WTC11 (cell line): ENCODE results near the gene MALAT1. TPM values are rescaled to one million over a fixed set of nuclear protein-coding genes. Genes with fewer than 3 reads are reported as not detected.

ENCODE experiments used
- AR ChIP-seq: fragments of 250-450 bp; sonication (Bioruptor Pico); IDR thresholded peaks from 2 replicates; pipeline ENCODE4 v1.9.0; 2021; ENCODE audit warnings: mild to moderate bottlenecking
- ATF2 ChIP-seq: sonication (generic); formaldehyde crosslinking; IDR thresholded peaks from 2 replicates; pipeline ENCODE4 v1.8.1; 2022; ENCODE audit warnings: low read depth, missing genetic modification reagents, borderline replicate concordance
- CDX4 ChIP-seq: fragments of 250-450 bp; sonication (Bioruptor Pico); IDR thresholded peaks from 2 replicates; pipeline ENCODE4 v1.9.0; 2021; ENCODE audit warnings: moderate library complexity, mild to moderate bottlenecking, inconsistent platforms, borderline replicate concordance
- CTCF ChIP-seq: fragments of 200-600 bp; IDR thresholded peaks from 2 replicates; pipeline ENCODE4 v1.8.0; 2022; ENCODE audit warnings: antibody characterized with exemption
- ERG ChIP-seq: fragments of 250-450 bp; sonication (Bioruptor Pico); IDR thresholded peaks from 2 replicates; pipeline ENCODE4 v1.8.0; 2021; ENCODE audit warnings: mild to moderate bottlenecking
- FOXP4 ChIP-seq: sonication (generic); formaldehyde crosslinking; IDR thresholded peaks from 2 replicates; pipeline ENCODE4 v1.8.0; 2022; ENCODE audit warnings: mild to moderate bottlenecking, missing genetic modification reagents
- GTF2I ChIP-seq: fragments of 250-450 bp; sonication (Bioruptor Pico); conservative IDR thresholded peaks from 2 replicates; pipeline ENCODE4 v1.4.0; 2021; ENCODE audit warnings: mild to moderate bottlenecking
- HMGXB4 ChIP-seq: sonication (generic); formaldehyde crosslinking; IDR thresholded peaks from 2 replicates; pipeline ENCODE4 v1.8.1; 2023; ENCODE audit warnings: mild to moderate bottlenecking, moderate library complexity, missing genetic modification reagents
- JUN ChIP-seq: sonication (generic); formaldehyde crosslinking; IDR thresholded peaks from 2 replicates; pipeline ENCODE4 v1.8.0; 2023; ENCODE audit warnings: mild to moderate bottlenecking, missing genetic modification reagents
- KAT7 ChIP-seq: sonication (generic); formaldehyde crosslinking; IDR thresholded peaks from 2 replicates; pipeline ENCODE4 v1.8.1; 2023; ENCODE audit warnings: missing genetic modification reagents, mild to moderate bottlenecking, borderline replicate concordance
- MXD4 ChIP-seq: fragments of 250-450 bp; sonication (Bioruptor Pico); IDR thresholded peaks from 2 replicates; pipeline ENCODE4 v1.8.0; 2021; ENCODE audit warnings: mild to moderate bottlenecking, moderate library complexity, borderline replicate concordance
- NFATC4 ChIP-seq: fragments of 250-450 bp; sonication (Bioruptor Pico); IDR thresholded peaks from 2 replicates; pipeline ENCODE4 v1.9.0; 2021; ENCODE audit warnings: mild to moderate bottlenecking
- NFE2L1 ChIP-seq: sonication (generic); formaldehyde crosslinking; IDR thresholded peaks from 2 replicates; pipeline ENCODE4 v1.8.1; 2023; ENCODE audit warnings: missing genetic modification reagents
- NR1H2 ChIP-seq: sonication (generic); formaldehyde crosslinking; IDR thresholded peaks from 2 replicates; pipeline ENCODE4 v1.9.0; 2021; ENCODE audit warnings: mild to moderate bottlenecking, moderate library complexity, missing genetic modification reagents
- PRRX2 ChIP-seq: fragments of 250-450 bp; sonication (Bioruptor Pico); IDR thresholded peaks from 2 replicates; pipeline ENCODE4 v1.8.0; 2021; ENCODE audit warnings: mild to moderate bottlenecking
- RELA ChIP-seq: sonication (generic); formaldehyde crosslinking; IDR thresholded peaks from 2 replicates; pipeline ENCODE4 v1.8.1; 2022; ENCODE audit warnings: missing genetic modification reagents, mild to moderate bottlenecking, borderline replicate concordance
- SMAD4 ChIP-seq: sonication (generic); formaldehyde crosslinking; IDR thresholded peaks from 2 replicates; pipeline ENCODE4 v1.8.0; 2022; ENCODE audit warnings: mild to moderate bottlenecking, missing genetic modification reagents
- TP53 ChIP-seq: sonication (generic); formaldehyde crosslinking; IDR thresholded peaks from 2 replicates; pipeline ENCODE4 v1.8.1; 2023; ENCODE audit warnings: mild to moderate bottlenecking, missing genetic modification reagents
- ZMAT4 ChIP-seq: fragments of 250-450 bp; sonication (Bioruptor Pico); IDR thresholded peaks from 2 replicates; pipeline ENCODE4 v1.9.0; 2021; ENCODE audit warnings: mild to moderate bottlenecking
- ZNF263 ChIP-seq: sonication (generic); formaldehyde crosslinking; IDR thresholded peaks from 2 replicates; pipeline ENCODE4 v1.8.1; 2022; ENCODE audit warnings: low read depth, mild to moderate bottlenecking, moderate library complexity, missing genetic modification reagents
- ZNF532 ChIP-seq: fragments of 250-450 bp; sonication (Bioruptor Pico); IDR thresholded peaks from 2 replicates; pipeline ENCODE4 v1.9.0; 2021; ENCODE audit warnings: mild to moderate bottlenecking, borderline replicate concordance
- total RNA-seq: library from RNA; stranded (reverse); gene quantifications from 3 replicates; pipeline ENCODE4 v1.2.3, GENCODE V29; 2021

Gene MALAT1
- total RNA-seq, 1 experiment from 2014 or later: 1,830 TPM

- peak; percentile 96 for TF ChIP-seq FOXP4
- TF ChIP-seq GTF2I (CRISPR knock-in tag): no peak
- TF ChIP-seq ZNF532 (CRISPR knock-in tag): no peak
- TF ChIP-seq ZNF263 (CRISPR knock-in tag): 0 out of 2 replicates have a peak, but pooled peaks have one; percentile 62
- peak; percentile 90; the same call in 1 of the 2 replicates for TF ChIP-seq RELA (CRISPR knock-in tag)
- no peak for TF ChIP-seq PRRX2 (CRISPR knock-in tag)
- TF ChIP-seq AR: no peak
- TF ChIP-seq MXD4 (CRISPR knock-in tag): no peak
- 0 out of 2 replicates have a peak, but pooled peaks have one; percentile 37 for TF ChIP-seq JUN (CRISPR knock-in tag)
- TF ChIP-seq SMAD4: 0 out of 2 replicates have a peak, but pooled peaks have one; percentile 68
- TF ChIP-seq ATF2 (CRISPR knock-in tag): no peak
- peak; percentile 66; the same call in 1 of the 2 replicates for TF ChIP-seq NFE2L1
- TF ChIP-seq HMGXB4 (CRISPR knock-in tag): peak; percentile 81
- TF ChIP-seq TP53 (CRISPR knock-in tag): peak; percentile 96; the same call in 1 of the 2 replicates
- no peak for TF ChIP-seq ERG (CRISPR knock-in tag)
- no peak for TF ChIP-seq CTCF
- no peak for TF ChIP-seq ZMAT4
- TF ChIP-seq KAT7: no peak
- no peak for TF ChIP-seq NFATC4 (CRISPR knock-in tag)
- TF ChIP-seq CDX4: no peak
- TF ChIP-seq NR1H2 (CRISPR knock-in tag): no peak
Measured at GRCh38 chr11:65539744-65540289, 41.0 kb downstream of the MALAT1 start (continued).
